ENCODE data around the gene CFAP221.

CFAP221 gene

DNA sequence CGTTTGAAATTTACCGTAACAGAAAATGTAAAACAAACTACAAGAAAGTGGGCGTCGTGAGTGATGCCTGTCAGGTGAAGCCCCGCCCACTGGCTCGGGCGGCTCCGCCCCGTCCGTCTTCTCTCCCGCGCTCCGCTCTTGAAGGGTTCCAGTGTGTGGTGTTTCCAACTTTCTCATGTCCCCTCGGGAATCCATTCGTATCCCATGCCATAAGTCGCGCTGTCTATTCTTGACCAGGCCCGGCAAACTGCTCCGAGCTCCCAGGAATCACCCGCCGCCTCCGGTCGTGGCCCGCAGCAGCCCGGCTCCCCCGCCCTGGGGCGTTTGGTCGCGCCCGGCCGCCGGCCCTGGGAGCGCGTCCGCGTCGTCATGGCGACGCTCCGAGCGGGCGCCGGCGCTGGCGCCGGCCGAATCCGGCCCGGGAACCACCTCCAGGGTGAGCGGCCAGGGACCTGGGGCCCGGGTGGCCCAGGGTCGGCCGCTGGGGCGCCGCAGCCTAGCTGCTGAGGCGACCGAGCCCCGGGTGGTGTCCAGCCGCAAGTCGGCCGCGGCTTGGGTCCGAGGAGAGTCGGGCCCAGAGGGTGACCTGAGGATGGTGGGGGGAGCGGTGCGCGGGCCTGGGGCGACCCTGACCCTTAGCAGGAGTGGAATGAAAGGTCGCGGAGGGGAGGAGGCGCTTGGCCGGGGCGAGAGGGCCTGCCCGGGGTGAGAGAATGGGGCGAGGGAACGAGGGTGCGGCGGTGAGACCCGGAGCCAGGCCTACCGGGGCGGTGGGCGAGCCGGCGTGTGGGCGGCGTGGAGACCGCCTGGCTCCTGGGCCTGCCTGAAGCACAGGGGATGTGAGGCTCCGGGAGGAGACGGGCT, at the start of gene CFAP221:
CFAP221 (plus strand) TSS at position 375 of the 864 bp plus-strand sequence. CDS start 1,683 bp downstream, outside the sequence.
- DNase-seq (ENCODE audit: low spot score): peak; percentile 97

DNA sequence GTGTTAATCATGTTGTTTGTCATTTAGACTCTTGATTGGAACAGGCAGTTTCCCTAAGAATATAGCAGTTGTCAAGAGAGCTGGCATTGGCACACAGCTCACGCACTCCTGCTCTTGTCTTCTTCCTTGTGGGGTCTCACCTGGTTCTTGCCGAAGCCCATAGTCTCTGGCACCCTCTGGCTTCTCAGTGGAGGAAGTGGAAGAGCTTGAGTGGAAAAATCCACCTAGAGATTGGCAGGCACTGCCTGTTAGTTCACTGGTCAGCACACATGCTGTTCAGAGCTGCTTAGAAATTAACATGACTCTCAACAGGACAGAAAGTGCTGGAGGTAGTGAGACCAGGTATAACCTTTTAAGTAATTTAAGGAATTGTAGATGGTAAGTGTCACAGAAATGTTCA, 48.3 kb upstream of the CFAP221 start:
- DNase-seq (ENCODE audit: low spot score): no peak

DNA sequence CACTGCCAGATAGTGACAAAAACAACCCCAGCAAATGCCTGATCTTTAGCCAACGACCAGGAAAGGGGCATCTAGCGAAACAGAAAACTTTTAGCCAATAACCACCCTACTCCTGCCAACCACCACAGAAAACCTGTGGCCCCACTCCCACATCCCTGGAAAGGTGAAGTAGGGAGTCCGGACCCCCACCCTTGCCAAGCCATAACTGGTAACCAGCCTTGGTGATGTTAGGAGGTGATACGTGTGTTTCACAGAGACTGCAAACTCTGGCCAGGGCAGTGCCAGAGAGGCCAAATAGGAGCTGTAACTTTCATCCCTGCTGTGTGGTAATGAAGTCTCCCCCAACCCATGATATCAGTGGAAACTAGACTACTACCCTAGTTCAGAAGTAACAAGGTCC, 47.6 kb upstream of the CFAP221 start:
- DNase-seq (ENCODE audit: low spot score): no peak

DNA sequence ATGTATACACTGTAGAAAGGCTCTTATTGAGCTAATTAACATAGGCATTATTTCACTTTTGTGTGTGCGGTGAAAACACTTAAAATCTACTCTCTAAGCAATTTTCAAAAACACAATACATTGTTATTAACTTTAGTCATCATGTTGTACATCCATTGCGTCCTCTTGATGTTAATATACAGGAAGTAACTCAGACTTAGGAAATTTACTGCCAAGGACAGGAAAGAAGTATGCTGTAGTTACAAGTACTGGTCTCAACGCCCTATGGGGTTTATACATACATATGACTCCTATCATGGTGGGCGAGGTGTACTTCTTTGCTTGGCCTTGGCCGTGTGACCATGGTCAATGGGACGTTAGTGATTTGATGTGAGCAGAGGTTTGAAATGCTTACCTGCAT, 35.5 kb upstream of the CFAP221 start:
- no peak for DNase-seq (ENCODE audit: low spot score)

DNA sequence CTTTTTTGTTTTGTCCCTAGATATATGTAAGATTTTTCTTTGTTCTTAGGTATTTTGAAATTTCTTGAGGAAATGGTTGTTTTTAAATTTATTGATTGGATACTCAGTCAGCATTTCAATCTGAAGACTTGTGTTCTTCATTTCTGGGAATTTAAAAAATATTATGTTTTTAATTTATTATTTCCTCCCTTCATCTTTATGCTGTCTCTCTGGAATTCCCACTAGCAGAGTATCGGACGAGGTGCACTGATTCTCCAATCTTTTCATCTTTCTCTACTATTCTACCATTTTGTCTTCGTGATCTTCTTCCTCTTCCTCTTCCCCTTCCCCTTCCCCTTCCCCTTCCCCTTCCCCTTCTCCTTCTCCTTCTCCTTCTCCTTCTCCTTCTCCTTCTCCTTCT, 32.3 kb upstream of the CFAP221 start:
- DNase-seq (ENCODE audit: low spot score): no peak

DNA sequence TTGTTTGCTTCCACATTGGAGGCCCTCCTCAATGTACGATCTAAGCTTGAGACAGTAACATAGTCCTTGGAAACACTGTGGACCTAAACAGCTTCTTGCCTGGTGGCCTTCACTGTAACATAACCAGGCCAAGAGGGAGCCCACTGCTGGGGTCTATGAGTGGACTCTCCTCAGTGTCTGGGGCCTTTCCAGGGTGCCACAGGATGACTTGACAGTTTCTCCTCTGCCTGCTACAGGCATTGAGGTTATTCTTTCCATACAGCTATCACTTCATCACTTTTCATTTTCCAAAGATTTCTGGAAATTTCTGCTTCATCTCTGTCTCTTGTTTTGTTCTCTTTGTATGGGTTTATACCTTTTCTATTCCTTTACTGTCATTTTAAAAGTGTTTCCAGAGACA, 31.3 kb upstream of the CFAP221 start:
- no peak for DNase-seq (ENCODE audit: low spot score)

DNA sequence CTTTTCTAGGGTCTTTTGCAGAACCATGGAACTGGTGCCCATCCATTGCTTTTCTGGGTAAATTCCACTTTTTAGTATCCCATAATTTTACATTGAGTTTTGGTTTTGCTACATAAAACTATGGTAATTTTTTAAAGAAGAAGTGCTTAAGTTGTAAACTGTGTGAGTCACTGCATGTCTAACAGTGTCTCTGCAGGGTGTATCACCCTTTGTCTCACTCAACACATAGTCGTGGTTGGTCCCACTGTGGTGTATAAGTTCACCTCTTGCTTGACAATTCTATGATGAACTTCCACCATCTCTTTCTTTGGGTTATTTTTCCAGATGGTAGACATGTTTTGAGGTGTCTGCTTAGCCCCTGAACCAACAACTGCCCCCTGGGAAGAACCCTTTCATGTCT, 30.4 kb upstream of the CFAP221 start:
- DNase-seq (ENCODE audit: low spot score): no peak

DNA sequence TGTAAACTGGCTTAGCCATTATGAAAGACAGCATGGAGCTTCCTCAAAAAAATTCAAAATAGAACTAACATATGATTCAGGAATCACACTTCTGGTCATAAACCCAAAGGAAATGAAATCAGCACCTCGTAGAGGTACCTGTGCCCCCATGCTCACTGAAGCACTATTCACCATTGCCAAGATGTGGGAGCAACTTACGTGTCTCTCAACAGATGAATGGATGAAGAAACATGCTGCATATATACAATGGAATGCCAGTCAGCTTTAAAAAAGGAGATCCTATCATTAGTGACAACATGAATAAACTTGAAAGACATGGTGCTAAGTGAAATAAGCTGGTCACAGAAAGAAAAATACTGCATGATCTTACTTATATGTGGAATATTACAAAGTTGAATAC, 28.1 kb upstream of the CFAP221 start:
- no peak for DNase-seq (ENCODE audit: low spot score)

DNA sequence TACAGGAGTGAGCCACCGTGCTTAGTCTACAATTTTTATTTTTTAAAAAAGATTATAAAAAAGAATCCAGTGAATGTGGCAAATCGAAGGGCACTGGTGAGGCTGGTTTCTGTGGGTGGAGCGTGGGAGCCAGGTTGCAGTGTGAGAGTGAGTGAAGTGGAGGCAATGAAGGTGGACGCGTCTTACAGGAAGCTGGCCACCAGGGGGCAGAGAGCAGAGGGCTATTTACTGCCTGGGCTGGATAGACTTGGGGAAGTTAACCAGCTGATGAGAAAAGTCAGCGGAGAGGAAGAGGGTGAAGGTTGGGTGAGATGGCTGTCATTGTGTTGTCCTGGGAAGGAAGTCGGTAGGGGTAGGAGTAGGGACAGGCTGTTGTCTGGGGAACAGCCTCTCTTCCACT, 26.8 kb upstream of the CFAP221 start:
- DNase-seq (ENCODE audit: low spot score): peak; percentile 82

DNA sequence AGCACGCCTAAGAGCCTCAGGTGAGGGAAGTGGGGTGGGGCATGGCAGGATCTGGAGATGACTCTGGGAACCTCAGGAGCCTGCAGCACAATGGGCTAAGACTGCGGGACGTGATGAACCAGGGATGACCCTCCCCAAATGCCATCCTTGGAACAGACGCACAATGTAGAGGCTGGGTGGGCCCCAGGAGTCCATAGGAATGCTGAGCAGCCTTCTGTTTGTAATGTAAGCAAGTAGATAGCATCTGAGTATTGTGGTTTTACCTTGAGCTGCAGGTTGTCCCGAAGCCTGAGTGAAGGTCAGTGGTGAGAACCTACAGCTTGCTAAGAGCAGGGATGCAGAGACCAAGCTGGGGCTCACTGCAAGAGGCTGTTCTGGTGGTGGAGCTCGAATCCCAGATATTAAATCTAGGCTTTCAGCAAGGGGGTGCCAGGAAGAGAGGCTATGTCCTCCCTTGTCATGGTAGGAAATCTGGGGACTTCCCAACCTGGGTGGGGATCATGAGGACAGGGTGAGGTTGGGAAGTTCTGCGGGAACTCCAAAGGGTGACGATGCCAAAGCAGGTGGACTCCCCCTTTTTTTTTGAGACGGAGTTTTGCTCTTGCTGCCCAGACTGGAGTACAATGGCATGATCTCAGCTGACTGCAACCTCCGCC, 25.7 kb upstream of the CFAP221 start:
- no peak for DNase-seq (ENCODE audit: low spot score)

DNA sequence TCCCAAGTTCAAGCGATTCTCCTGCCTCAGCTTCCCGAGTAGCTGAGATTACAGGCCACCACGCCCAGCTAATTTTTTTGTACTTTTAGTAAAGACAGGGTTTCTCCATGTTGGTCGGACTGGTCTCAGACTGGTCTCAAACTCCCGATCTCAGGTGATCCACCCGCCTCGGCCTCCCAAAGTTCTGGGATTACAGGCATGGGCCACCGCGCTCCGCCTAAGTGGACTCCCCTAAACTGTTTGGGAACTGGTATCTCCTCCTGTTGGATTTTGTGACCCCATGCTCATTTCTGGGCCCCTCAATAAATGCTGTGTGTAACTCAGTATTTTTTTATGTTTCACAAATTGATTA, 25.2 kb upstream of the CFAP221 start:
- DNase-seq (ENCODE audit: low spot score): no peak

DNA sequence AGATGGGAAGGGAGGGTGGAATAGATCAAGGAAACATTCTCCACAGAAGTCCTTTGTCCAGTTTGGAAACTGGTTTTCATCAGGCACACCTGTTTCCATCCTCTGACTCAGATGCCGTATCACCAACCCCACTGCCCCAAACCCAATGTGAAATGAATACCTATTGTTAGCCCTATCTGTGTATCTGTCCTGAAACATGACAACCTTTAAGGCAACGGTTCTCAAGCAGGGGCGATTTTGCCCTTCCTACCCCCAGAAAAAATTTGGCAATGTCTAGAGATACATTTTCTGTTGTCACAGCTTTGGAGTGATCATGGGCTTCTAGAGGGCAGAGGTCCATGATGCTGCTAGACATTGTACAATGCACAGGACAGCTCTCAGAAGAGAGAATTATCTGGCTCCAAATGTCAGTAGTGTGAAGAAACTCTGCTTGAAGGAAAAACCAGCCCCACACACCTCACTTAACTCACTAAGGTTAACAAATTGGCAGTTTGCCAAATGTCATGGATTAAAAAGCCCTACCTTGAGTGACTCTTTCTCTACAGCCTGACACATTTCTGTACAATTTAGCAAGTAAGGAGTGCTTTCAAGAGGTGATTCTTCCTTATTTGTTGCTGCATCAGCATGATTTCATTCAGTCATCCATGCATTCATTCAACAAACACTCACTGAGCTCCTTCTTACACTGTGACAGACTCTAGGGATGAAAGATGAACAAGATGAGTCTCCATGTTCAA, 23.4 kb upstream of the CFAP221 start:
- DNase-seq (ENCODE audit: low spot score): no peak

DNA sequence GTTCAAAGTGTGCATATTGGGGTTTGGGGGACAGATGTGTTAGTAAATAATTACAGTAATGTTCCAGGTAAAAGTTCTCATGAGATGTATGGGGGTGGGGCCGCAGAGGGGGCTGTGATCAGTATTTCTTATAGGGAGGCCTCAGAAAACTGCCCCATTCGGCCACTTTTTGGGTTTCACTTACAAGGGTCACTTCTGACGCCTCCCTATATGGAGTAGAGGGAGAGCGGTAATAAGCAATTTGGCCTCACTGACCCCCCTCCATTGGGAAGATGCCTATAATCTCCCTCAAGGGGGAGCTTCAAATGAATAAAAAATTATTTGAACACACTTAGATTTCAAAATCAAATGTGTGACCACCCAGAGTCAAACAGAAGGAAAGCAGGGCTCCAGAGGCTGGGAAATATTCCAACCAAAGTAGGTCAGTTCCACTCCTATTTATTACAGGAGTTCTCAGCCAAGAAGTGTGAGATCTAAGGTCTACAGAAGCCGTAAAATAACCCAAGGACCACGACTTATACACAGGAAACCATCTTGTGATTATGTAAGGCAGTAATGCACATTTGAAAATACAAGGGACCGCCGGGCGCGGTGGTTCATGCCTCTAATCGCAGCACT, 22.7 kb upstream of the CFAP221 start:
- DNase-seq (ENCODE audit: low spot score): no peak

DNA sequence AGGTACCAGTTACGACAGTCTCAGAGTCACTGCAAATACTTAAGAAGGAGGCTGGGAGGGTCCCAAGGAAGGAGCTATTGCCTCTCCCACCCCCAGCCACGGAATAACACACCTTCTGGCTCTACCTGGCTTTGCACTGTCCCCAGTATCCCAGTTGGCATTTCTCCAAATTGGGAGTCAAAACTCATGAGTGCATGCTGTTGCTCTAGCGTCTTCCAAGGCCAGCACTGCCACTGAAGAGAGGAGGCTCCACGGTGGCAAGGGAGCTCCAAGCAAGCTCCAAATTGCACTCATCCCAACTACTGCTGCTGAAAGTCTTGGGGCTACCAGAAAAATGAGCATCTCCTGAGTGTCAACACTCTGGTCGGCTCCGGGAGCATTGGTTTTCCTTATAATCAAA, 21.6 kb upstream of the CFAP221 start:
- no peak for DNase-seq (ENCODE audit: low spot score)

DNA sequence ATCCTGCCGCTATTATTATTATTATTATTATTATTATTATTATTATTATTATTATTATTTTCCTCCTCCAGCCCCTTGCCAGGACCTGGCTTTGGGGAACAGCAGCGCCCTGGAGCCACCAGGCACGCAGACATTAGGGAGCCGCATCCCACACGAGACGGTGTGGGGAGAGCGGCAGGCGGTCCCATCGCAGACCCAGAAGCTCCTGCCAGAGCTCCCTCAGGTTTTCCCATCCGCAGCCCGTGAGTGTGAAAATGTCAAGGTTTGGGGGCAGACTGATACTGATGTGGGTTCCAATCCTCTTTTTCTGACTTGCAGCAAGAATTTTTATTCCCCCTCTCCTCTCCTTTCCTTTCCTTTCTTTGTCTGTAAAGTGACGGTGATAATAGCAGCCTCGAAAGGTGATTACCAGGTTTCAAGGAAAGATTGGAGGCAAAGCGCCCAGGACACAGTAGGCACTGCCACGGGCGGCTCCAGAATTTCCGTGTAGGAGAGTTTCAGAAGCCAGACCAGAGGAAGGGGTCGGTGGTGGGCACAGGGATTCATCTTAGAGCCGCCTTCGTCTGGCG, 20.8 kb upstream of the CFAP221 start:
- DNase-seq (ENCODE audit: low spot score): no peak

DNA sequence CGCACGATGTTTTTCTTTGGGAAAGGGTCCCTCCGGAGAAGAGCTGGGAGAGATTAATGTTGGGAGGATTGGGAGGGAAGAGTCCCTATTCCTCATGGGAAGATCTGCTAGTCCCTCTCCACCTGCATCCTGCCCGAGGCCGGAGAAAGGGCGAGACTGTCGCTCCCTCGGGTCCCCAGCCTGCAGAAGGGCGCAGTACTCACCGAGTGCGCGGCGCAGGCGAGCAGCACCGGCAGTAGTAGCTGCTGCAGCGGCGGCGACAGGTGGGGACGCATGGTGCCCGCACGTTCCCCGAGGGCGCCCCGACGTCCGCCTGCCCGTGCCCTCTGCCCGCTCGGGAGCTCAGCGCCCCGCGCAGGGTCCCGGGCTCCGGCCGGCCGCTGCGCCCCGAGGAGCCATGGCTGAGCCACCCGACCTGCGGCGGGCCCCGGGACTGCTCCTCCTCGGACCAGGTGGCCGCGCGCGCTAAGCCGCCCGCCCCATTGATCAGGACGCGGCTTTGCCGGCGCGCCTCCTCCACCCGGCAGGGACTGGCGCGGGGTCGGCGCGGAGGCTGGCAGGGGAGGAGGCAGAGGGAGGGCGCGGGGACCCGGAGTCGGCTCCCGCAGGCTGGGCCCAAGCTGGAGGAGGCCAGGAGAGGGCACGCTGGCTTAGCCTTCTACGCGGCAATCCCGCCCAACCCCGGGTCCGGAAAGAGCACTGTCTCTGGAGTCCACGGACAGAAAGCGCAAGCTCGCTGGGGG, 20.1 kb upstream of the CFAP221 start, which contains the start of gene SCTR:
SCTR (minus strand) TSS at position 532 of the 743 bp plus-strand sequence; CDS start at position 275, 257 bp downstream.
- DNase-seq (ENCODE audit: low spot score): peak; percentile 69

DNA sequence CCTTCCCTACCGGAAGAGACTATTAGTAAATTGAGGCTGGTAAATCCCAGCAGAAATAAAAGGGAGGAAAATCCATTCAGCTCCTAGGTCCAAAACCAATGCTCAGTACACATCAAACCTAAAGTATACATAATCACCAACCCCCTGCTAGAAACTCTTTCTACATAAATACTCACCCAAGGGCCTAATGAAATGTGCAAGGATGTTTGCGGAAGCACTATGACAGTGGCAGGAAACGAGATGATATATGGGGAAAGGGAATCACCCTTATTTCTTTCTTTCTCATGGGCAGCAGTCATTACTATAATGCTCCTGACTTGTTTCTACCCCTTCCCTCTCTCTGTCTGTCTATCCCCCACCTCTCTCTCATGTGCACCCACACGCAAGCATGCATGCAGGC, 18.6 kb upstream of the CFAP221 start:
- DNase-seq (ENCODE audit: low spot score): no peak

DNA sequence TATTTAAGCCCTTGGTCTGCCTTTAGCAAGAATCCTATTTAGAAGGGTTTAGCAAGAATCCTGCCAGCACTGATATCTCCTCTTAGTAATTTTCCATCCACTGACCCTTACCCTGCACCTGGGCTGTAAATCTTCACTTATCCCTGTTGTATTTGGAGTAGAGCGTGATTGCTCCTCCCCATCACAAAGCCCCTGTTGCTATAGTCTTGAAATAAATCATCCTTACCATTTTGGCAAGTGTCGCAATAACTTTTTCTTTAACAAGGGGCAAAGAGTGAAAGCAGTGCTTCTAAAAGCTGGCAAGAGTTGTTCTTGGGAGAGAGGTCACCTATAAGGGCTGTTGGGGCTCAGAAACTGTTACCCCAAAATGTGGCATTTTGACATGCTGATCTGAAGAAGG, 16.2 kb upstream of the CFAP221 start:
- DNase-seq (ENCODE audit: low spot score): no peak

DNA sequence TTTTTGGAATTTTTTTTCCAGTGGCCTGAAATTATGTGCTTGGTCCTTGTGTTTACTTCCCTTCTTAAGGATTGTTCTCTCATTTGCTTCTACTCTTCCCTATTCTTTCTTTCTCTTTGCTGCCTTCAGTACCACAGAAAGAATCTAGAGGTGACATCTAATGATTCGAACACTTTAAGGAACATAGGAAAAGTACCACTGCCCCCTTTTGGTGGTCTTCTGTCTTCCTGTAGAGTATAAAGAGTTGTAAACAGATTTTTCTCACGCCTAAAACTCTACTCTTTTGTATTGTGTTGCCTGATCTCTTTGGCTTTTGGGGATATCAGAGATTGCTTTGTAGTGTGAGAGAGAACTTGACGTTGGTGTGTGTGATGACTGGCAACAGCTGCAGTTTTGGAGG, 13.0 kb upstream of the CFAP221 start:
- no peak for DNase-seq (ENCODE audit: low spot score)

DNA sequence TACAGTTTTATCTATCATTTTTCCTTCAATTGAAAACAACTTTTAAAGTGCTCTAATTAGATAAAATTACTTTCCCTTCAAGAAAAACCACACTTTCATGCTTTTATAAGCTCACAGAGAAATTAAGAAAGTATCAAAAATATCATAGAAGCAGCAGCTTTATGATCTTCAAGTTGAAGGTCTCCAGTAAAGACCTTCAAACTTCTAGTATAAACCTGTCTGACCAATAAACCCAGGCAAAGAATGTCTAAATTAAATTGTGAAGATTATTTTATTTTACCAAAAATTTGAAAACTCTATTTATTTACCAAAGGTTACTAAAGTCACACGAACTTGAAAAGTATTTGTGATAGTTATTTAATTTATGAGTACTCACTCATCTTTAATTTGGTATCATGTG, 10.7 kb upstream of the CFAP221 start:
- no peak for DNase-seq (ENCODE audit: low spot score)

DNA sequence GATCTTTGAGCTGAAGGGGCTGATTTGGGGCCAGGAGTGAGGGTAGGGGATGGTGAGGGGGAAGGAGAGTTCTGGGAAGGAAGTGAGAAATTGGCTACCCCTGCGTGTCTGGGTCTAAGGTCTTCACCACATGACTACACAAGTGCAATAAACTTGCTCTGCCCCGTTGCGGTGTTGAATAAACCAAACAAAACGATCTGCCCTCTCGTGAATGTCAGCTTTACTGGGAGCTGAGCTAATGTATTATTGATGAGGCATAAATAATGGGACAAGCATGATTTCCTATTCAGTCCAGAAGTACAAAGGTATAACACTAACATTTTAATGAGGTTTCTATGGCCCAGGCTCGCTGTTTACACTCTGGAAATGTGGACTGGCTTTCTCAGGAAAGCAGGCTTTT, 8.0 kb upstream of the CFAP221 start:
- no peak for DNase-seq (ENCODE audit: low spot score)
